NOMO-1 (cell line): ENCODE data around the gene KIT.
A peak's percentile ranks its signal among the peaks of the same experiment; 100 is the strongest.

Source experiments
- DNase-seq, 2 experiments: peaks; one replicate each; lab custom pipeline; 2025; ENCODE audit not compliant: unreplicated experiment in 2 of 2; lab: John Stamatoyannopoulos, UW

KIT gene

DNA sequence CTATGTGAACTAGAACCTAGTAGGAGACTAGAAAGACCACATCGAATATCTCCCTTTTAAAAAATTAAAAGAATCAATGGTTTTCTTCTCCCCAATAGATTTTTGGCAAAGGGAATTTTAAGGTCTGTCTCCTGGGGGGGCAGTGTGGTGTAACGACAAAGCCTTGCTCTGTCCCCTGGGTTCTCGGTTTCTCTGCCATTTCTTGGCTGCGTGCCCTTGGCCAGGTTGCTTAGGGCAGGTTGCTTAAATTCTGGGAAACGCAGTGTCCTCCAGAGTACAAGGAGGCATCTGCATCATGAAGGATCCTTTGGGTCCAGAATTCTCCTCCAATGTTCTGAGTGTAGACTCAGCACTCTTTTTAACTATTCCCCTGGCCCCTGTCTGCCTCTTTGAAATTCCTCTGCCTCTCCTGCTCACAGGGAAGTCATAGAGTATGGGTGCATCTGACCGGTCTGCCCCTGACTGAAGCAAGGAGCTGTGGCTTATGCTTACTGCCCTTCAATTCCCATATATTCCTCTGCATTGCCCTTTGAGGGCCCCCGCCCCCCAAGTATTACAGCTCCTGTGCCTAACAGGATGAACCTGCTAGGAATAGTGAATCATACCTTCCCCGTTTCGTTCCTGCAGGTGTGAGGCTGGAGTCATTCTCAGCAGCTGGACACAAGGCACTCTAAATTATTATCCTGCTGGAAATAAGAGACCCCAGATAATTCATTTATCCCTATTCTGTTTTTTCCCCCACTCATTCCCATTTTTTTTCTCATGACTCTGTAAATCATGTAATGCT lies 2.2 kb downstream of the KIT start:
- no peak for DNase-seq

DNA sequence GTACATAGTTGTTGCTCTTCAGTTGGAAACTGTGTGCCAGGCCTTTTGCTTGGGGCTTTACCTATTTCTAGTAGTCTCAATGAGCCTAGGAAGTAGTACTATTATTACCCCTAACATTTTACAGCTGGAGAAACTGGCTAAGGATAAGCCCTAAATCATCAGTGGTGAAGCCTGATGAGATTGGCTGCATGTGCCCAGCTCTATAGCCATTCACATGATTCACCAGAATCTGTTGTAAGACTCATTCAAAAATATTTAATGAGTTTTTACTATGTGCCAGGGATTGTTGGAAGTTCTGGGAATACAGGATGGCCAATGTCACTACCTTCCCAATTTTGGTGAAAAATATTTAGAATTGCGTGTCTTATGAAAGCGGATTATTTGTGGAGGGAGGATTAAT lies 2.8 kb downstream of the KIT start:
- DNase-seq = no peak

DNA sequence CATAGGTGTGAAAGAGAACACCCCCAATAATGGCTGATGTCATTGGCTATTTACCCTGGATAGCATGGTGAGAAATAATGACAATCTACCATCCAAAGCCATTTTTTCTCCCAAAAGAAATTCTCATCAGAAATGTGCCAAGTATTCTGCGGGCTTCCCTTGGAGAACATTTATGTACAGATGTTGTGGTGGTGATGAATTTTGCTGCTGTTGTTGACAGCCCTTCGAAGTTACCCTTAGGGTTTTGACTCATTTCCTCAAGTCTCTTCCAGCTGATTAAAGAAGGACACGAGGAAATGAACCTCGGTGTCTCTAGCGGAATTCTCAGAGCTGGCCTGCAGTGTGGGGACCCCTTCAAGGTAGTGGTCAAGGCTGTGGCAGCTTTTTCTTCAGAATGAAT lies 3.4 kb downstream of the KIT start:
- DNase-seq = no peak

DNA sequence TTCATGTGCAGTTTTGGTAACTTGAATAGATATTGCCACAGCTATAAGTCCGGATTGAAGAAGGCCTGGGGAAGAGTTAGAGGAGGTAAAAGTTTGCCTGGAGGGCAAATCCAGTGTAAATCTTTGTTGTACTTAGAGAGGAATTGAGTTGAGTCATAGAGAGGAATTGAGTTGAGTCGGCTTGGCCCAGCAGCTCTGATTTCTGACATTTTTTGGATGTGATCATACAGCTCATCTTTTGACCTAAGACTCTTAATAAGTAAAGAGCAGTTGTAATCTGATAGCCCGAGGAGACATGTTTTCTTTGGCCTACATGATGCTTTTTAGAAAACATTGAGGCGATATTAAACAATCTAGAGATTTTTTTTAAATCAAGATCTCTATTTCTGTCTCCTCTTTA lies 3.9 kb downstream of the KIT start:
- DNase-seq = no peak

DNA sequence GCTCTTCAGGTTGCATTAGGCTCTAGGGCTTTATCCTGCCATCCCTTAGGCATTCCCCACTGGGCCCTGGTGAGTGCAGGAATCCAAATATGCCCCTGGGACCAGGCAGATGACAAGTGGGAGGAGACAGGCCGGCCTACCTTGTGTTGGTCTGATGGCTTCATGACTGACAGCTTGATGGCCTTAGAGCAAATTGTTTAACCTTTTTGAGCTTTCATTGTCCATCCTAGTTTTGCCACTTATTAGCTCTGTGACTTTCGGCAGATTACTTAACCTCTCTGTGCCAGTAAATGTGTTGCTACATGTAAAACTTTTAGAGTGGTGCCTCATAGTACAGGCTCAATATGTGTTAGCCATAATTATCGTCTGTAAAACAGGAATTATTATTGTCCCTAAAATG lies 4.4 kb downstream of the KIT start:
- no peak for DNase-seq

DNA sequence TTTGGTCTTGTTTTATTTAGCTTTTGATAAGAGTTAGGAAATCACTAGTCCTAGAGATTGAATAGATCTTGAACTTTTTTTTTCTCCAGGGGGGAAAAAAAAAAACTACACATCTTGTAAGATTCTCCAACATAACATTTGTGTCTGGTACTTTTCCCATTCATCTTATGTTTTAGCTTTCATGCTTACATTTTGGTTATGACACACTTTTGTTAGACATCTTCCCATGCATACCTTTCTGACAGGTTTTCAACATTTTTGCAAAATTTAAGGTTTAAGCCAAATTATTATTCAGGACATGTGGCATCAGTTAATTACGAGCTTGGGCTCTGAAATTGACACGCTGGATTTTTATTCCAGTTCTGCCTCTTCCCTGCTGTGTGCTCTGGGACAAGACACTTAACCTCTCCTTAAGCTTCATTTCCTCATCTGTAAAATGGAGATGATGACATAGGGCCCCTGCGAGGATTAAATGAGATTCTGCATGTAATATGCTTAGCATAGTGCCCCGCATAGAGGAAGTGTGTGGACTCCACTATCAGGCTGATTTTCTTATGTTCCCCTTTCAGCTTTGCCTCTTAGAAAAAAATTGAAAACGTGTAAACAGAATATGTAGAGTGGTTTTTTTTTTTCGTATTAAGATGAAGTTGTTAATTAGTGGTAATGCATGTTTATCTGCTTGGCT lies 5.3 kb downstream of the KIT start:
- peak; percentile 69 to 89 for DNase-seq

DNA sequence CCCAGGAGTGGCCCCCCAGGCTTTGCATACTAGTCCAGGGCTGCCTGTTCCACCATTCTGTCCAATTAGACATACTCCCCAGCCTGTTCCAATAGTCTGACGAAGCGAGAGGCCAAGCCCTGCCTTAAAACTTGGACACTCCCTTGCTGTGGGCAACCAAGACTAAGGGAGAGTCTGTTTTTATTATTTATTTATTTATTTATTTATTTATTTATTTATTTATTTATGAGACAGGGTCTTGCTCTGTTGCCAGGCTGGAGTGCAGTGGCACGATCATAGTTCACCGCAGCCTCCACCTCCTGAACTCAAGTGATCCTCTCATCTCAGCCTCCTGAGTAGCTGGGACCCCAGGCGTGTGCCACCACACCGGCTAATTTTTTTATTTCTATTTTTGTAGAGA lies 6.6 kb downstream of the KIT start:
- DNase-seq = no peak

DNA sequence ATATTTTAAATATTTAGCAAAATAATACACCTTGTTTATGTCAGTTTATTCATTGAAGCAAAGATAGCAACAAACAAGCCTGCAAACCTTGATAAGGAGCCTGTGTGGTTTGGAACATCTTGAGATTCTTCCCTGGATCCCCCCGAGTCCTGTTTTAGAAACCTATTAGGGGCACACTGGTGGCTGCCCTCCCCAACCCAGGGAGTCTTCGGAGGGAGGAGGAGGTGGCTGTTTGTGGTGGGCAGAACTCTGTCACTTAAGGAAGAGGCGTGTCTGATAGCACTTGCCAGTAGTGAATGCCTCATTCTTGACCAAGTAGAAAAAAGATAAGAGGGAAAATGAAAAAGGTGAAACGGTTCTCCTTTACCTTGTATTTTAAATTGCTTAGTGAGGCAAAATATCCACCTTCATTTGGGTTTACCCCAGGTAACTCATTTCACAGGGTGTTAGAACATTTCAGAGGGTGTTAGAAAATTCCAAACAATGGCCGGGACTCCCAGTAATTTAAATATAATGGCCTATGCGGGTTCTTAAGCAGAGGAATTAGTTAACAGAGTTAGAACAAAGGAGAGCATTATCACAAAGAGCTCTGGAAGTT lies 10.4 kb downstream of the KIT start:
- peak in 1 of 2 experiments; percentile 20 for DNase-seq

DNA sequence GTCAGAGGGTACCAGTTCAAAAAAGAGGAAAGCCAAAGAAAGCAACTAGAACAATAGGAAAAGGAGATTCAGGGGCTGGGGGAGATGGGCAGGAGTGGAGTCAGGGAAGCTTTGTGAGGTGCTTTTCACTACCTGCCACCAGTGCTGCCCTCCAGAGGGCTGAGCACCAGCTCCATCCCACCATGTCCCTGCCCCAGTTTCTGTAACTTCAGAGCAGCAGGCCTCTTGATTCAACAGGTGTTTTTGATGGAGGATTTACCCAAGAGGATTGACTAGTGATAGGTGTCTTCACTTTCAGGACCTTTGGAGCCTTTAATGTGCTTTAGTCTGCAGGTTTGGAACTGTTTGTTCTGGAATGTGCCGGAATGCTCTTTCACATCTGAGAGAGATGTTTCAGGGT lies 12.1 kb downstream of the KIT start:
- no peak for DNase-seq

DNA sequence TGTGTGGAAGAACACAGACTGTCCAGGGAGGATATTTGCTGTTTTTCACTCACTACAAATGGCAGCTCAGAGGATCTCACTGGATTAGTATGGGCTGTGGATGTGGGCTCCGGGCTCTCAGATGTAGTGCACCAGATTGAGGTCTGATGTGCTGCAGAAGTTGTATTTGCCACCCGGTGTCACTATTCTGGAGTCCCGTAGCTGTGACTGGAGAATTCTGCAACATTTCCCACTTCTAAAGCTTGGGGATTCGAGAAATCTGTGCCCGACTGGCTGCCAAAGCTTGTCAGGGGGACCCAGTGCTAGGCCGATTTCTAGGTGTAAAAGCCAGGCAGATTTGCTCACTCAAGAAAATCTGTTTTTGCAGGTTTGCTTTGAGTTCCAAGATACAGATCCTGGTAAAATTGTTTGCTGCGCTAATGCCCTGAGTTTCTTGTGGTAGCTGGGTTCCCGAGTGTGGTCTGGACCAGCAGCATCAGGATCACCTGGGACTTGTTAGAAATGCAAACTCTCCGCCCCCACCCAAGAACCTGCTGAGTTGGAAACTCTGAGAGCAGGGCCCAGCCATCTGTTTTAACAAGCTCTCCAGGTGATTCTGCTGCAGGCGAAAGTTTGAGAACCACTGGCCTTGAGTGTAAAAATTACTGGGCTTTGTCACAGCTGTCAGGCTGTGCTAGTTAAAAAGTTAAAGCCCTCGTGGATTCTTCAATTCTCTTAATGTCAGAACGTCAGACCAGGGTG lies 18.1 kb downstream of the KIT start:
- no peak for DNase-seq

DNA sequence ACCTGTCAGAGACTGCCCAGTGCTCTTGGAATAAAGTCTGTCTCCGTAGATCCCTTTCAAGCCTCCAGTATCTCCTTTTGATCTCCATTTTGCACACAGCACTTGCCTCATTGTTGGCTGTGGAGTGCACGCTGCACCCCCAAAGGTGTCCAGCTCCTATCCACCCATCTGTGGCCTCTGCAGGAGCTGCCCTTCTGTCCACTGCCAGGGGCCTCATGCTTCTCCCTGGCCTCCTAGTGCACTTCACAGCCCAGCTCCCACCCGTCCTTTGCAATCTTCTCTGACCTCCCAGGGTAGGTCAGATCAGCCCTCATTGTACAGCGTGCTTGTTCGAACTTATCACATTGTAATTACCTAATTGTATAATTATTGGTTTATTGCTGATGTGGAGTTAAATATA lies 18.9 kb downstream of the KIT start:
- DNase-seq = no peak

DNA sequence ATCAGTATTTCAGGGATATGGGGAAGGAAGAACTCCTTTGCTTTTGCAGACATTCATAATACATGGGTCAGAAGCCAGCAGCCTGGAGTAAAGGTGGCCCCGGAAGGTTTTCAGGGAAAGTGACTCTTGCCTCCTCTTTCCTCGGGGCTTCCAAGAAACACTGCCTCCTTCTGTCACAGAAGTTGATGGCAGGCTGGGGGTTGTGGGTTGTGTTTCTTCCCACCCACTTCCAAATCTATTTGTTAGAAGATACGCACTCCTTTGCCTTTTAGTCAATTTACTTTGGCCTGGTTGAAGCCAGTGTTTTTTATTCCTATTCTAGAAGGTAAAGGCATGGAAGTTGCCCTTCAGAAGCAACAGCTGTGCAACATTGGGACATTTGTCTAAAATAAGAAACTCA lies 19.7 kb downstream of the KIT start:
- DNase-seq = no peak

DNA sequence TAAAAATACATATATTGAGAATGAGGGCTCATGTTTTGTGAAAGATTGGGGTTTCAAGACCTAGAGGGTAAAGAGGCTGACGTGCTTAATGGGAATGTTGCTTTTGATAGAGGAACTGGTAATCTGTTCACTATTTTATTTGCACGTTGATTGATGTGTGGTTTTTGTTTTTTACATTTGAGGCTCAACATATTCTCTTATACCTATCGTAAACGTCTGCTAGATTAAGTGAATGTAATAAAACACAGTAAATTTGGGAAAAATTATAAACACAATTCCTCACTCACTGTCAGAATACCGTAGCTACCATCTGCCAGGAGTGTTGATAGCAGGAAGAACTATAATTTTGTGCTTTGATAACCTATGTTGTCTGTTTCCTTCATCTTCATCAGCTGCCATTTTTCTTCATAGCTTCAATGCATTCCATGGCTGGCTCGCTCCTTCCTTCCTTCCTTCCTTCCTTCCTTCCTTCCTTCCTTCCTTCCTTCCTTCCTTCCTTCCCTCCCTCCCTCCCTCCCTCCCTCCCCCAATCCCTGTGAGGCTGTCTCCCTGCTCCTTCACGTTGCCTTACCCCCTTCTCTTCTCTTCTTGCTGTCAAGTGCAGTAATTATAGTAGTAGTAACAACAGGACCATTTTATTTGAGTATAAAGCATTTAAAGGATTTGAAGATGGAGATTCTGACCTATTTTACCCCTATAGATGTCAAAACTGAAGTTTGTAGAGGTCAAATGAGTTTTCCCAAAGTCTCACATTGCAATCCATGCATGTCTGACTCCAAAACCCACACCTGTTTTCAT lies 20.3 kb downstream of the KIT start:
- DNase-seq = no peak

DNA sequence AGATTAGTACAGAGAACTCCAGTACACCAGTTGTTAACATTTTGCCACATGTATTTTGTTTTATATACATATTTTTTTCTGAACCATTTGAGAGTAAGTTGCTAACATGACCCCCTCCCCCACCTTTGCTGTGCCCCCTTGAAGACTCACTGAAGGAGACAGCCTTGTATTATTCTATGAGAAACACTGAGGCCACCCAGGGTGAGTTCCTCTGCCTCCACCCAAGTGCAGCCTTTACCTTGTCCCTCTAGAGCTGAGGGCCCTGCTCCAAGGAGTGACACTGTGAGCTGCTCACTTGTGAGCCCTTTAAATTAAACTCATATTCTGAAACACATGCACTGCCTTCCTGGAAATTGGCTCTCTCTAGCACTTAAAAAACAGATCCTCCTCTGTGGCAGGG lies 21.1 kb downstream of the KIT start:
- DNase-seq = no peak

DNA sequence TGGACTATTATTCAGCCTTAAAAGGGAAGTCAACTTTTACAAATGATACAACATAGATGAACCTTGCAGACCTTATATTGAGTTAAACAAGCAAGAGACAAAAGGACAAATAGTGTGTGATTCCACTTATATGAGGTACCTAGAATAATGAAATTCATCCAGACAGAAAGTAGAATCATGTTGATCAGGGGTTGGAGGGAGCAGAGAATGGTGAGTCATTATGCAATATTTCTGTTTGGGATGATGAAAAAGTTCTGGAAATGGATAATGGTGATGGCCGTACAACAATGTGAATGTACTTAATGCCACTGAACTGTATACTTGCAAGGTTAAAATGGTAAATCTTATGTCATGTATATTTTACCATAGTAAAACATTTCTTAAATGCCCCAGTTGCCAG lies 22.1 kb downstream of the KIT start:
- no peak for DNase-seq

DNA sequence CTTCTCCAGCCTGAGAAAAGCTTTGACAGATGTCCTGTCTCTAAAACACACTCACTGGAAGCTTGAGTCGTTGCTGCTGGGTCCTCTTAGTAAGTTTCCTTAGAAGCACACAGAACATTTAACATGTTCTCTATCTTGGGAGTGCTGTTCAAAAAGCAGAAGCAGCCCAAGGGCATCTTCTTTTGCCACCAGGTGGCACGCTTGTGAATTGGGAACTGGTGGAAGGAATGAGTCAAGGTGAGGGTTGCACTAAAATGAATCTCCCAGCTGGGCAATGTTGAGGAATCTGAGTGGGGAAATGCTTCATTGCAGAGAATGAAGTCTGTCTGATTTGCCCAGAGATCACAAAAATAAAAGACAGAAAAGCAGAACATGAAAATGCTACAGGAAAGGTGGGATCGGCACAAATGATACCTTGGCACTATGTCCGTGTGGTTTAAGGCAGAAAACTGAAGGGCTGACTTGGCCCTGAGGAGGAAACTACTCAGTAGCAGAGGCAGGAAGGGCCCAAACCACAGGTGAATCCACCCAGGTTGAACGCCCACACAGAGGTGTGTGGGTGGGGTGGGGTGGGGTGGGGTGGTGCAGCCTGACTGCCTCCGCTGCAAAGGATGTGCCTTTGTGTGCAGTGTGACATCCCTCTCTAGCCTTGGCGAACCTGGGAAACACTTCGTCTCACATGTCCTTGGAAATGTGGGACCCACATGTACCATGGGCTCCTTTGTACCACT lies 26.0 kb downstream of the KIT start:
- DNase-seq = peak; percentile 67 to 89

DNA sequence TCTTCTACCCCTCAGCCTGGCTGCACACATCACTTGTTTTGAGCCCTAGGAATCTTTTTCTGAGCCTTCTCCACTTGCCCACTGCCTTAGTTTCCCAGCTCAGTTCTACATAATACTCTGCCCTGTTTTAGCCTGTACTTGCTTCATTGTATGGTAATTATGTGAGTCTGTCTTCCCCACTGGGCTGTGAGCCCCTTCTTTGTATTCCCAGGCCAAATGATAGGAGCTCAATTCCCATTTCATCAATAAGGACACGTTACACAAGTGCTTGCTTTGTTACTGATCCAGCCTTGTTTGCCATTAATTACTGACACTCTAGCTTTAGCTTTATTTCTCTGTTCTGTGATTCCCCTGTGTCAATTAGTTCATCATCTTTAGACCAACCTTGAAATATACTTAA lies 28.1 kb downstream of the KIT start:
- DNase-seq = no peak

DNA sequence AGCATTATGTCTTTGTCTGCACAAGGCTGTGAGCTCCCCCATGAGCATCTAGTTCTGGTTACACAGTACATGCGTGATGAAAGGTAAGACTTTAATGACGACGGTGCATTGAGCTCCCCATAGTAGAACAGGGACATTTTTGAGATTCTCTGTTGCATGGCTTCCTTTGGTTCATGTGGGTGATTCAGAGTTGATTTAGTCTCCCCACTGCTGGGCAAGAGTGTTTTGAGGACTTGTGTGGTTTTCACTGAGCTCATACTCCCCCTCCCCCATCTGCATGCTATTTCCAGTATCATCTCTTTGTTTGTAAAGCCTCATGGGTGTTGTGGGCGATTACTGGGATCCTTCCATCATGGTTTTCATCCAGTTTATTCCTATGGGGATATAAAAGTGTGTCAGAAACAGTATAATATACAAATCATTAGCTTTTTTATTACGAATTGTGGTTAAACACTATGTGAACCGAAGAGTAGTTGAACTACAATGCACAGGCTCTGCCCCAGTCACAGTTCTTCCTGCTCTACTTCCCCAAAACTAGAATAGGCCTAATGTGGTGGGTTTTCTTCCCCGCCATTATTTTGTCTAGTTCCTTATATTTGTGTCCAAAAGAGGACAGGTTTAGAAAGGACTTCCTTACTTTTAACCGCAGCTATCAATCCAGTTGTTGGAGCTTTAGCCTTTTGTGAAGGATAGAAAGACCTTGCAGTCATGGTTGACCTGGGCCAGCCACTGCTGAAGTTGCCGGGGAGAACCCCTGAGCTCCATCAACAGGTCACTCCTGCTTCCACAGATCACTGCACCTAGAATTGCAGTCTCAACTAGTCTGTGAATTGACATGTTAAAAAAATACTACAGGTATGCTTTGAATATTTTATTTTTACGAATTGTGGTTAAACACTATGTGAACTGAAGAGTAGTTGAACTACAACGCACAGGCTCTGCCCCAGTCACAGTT lies 30.4 kb downstream of the KIT start:
- peak; percentile 84 to 96 for DNase-seq

DNA sequence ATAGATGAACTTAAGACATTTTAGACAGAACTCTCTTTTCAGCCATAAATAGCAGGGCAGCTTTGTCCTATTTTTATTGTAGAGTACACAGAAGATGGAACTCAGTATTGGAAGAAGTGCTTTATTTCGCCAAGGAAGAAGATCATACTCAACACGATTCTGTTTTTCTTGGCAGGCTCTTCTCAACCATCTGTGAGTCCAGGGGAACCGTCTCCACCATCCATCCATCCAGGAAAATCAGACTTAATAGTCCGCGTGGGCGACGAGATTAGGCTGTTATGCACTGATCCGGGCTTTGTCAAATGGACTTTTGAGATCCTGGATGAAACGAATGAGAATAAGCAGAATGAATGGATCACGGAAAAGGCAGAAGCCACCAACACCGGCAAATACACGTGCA lies 37.6 kb downstream of the KIT start:
- DNase-seq = no peak
